DOHH2 (cell line): Measurements from ENCODE around the gene CCKAR.

Source experiments
- H3F3A ChIP-seq: fragments of 200-600 bp; sonication (generic), shearing (Covaris generic); 2 replicates; pipeline ENCODE4 v1.6.0; 2016; ENCODE audit warnings: antibody characterized with exemption, mild to moderate bottlenecking; ENCODE audit not compliant: control insufficient read depth, insufficient read depth
- H3K27ac ChIP-seq: fragments of 200-600 bp; sonication (generic); 2 replicates; pipeline ENCODE4 v1.5.1; 2014; ENCODE audit warnings: low read depth, mild to moderate bottlenecking, low read length, moderate library complexity
- H3K27me3 ChIP-seq: fragments of 200-600 bp; sonication (generic); 2 replicates; pipeline ENCODE4 v1.6.1; 2014; ENCODE audit warnings: mild to moderate bottlenecking, low read length, mixed read lengths; ENCODE audit not compliant: control insufficient read depth
- H3K36me3 ChIP-seq: fragments of 200-600 bp; sonication (generic); 2 replicates; pipeline ENCODE4 v1.6.1; 2014; ENCODE audit warnings: mild to moderate bottlenecking, low read length, moderate library complexity, mixed read lengths; ENCODE audit not compliant: control insufficient read depth
- H3K4me1 ChIP-seq: fragments of 200-600 bp; sonication (generic); 2 replicates; pipeline ENCODE4 v1.6.1; 2014; ENCODE audit warnings: mild to moderate bottlenecking, low read length, mixed read lengths; ENCODE audit not compliant: control insufficient read depth
- H3K4me2 ChIP-seq: fragments of 200-600 bp; sonication (generic); 2 replicates; pipeline ENCODE4 v1.6.0; 2014; ENCODE audit warnings: mild to moderate bottlenecking, low read length, moderate library complexity
- H3K4me3 ChIP-seq: fragments of 200-600 bp; sonication (generic); 2 replicates; pipeline ENCODE4 v1.5.1; 2014; ENCODE audit warnings: mild to moderate bottlenecking, low read length, mixed read lengths
- H3K79me2 ChIP-seq: fragments of 200-600 bp; sonication (generic); 2 replicates; pipeline ENCODE4 v1.6.1; 2014; ENCODE audit warnings: mild to moderate bottlenecking, low read length, mixed read lengths; ENCODE audit not compliant: control insufficient read depth
- H3K9me2 ChIP-seq: fragments of 200-600 bp; sonication (generic); replicated peaks from 2 replicates; pipeline ENCODE4 v1.6.1; 2014; ENCODE audit warnings: mild to moderate bottlenecking, low read length, mixed read lengths; ENCODE audit not compliant: control insufficient read depth
- H3K9me3 ChIP-seq: fragments of 200-600 bp; sonication (generic); 2 replicates; pipeline ENCODE4 v1.6.1; 2014; ENCODE audit warnings: antibody characterized with exemption, low read length, mixed read lengths; ENCODE audit not compliant: control insufficient read depth, insufficient read depth
- H4K20me1 ChIP-seq: fragments of 200-600 bp; sonication (generic); 2 replicates; pipeline ENCODE4 v1.6.0; 2014; ENCODE audit warnings: low read depth, mild to moderate bottlenecking, antibody characterized with exemption, low read length, moderate library complexity; ENCODE audit not compliant: control insufficient read depth, insufficient read depth
- EZH2phosphoT487 ChIP-seq: fragments of 200-600 bp; sonication (generic); IDR thresholded peaks from 2 replicates; pipeline ENCODE4 v1.6.1; 2017; ENCODE audit warnings: borderline replicate concordance, mild to moderate bottlenecking, antibody characterized with exemption, low read length, moderate library complexity, mixed read lengths
- TF ChIP-seq, protein P1 (sequence below): fragments of 200-600 bp; sonication (generic); IDR thresholded peaks from one replicate; pipeline ENCODE4 v1.5.1; 2014; ENCODE audit warnings: antibody characterized with exemption, mild to moderate bottlenecking, low read depth, low read length; ENCODE audit not compliant: poor library complexity, severe bottlenecking

The CCKAR gene, protein sequence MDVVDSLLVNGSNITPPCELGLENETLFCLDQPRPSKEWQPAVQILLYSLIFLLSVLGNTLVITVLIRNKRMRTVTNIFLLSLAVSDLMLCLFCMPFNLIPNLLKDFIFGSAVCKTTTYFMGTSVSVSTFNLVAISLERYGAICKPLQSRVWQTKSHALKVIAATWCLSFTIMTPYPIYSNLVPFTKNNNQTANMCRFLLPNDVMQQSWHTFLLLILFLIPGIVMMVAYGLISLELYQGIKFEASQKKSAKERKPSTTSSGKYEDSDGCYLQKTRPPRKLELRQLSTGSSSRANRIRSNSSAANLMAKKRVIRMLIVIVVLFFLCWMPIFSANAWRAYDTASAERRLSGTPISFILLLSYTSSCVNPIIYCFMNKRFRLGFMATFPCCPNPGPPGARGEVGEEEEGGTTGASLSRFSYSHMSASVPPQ

DNA sequence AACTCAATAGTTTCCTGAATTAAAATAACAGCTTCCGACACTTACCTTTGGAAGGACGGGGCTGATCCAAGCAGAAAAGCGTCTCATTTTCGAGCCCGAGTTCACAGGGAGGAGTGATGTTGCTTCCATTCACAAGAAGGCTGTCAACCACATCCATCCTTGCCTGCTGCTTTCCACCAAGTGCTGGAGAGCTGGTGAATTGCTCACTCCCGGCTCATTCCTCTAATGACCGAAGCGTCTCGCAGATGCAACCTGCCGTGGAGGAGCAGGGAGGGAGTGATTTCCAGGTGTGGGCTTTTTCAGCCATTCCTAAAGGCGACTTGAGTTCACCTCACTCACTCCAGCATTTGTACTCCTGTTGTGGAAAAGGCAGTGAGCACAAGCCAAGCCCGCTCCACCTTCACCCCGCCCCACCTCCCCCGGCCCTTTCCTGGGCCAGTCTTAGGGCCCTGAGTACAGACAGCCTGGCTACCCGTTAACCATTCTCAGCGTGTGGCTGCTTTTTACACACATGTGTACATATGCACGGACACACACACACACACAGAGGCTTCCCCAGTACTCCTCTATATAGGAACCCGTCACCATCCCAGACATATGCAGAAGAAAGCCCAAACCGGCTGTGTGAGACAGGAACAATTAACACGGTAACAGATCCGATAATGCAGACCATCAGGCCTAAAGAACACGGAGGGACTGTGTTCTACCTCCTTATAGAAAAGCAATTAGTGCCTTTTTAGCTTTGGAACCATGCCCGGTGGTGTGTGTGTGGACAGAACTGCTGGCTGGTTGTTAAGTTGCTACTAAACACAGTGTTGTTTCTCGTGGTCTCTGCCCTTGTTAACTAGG lies at the start of gene CCKAR:
Gene CCKAR (minus strand): TSS at position 374 of the 849 bp plus-strand sequence. CDS start 217 bp downstream, at position 157.
- H3K27me3 ChIP-seq = no peaks in the 10 kb centered on the region
- no peaks in the 10 kb centered on the region for H3K36me3 ChIP-seq
- no peaks in the 10 kb centered on the region for H3K79me2 ChIP-seq
- H3K4me1 ChIP-seq = no peaks in the 10 kb centered on the region
- TF ChIP-seq, protein P1, sequence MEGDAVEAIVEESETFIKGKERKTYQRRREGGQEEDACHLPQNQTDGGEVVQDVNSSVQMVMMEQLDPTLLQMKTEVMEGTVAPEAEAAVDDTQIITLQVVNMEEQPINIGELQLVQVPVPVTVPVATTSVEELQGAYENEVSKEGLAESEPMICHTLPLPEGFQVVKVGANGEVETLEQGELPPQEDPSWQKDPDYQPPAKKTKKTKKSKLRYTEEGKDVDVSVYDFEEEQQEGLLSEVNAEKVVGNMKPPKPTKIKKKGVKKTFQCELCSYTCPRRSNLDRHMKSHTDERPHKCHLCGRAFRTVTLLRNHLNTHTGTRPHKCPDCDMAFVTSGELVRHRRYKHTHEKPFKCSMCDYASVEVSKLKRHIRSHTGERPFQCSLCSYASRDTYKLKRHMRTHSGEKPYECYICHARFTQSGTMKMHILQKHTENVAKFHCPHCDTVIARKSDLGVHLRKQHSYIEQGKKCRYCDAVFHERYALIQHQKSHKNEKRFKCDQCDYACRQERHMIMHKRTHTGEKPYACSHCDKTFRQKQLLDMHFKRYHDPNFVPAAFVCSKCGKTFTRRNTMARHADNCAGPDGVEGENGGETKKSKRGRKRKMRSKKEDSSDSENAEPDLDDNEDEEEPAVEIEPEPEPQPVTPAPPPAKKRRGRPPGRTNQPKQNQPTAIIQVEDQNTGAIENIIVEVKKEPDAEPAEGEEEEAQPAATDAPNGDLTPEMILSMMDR = no peak
- TF ChIP-seq EZH2phosphoT487 = no peak
- H3K4me3 ChIP-seq = no peak within 1 kb of the TSS
- H4K20me1 ChIP-seq = no peaks in the 10 kb centered on the region
- H3K27ac ChIP-seq = no peak within 1 kb of the TSS
- no peak within 1 kb of the TSS for H3K4me2 ChIP-seq
- H3K9me2 ChIP-seq = no peaks in the 10 kb centered on the region
- no peaks in the 10 kb centered on the region for H3K9me3 ChIP-seq
- no peaks in the 10 kb centered on the region for H3F3A ChIP-seq

DNA sequence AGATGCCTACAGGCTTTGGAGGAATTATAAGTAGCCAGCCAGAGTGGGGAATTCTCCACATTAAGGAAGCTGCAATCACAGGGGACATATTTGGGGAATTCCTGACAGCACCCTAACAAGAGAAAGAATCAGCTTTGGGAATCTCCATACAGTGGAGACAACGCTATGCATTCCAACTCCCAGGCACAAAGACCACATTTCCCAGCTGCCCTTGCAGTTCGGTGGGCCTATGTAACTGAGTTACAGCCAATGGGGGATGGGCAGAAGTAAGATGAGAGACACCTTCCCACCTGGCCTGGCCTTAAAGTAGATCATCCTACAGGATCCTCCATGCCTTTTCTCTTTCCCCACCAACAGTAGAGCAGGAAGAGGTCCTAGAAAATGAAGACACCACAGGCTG lies 43.4 kb upstream of the CCKAR start:
- H3K27ac ChIP-seq = no peak overlapping the region
- H3K9me2 ChIP-seq = no peaks in the 10 kb centered on the region
- no peaks in the 10 kb centered on the region for H3K36me3 ChIP-seq
- H4K20me1 ChIP-seq = no peaks in the 10 kb centered on the region
- no peaks in the 10 kb centered on the region for H3K79me2 ChIP-seq
- no peak overlapping the region for H3K4me3 ChIP-seq
- H3K27me3 ChIP-seq = no peaks in the 10 kb centered on the region
- no peaks in the 10 kb centered on the region for H3K9me3 ChIP-seq
- no peaks in the 10 kb centered on the region for H3K4me1 ChIP-seq
- H3F3A ChIP-seq = no peaks in the 10 kb centered on the region
- TF ChIP-seq, protein P1 = no peak
- TF ChIP-seq EZH2phosphoT487 = no peak
- H3K4me2 ChIP-seq = no peak overlapping the region

DNA sequence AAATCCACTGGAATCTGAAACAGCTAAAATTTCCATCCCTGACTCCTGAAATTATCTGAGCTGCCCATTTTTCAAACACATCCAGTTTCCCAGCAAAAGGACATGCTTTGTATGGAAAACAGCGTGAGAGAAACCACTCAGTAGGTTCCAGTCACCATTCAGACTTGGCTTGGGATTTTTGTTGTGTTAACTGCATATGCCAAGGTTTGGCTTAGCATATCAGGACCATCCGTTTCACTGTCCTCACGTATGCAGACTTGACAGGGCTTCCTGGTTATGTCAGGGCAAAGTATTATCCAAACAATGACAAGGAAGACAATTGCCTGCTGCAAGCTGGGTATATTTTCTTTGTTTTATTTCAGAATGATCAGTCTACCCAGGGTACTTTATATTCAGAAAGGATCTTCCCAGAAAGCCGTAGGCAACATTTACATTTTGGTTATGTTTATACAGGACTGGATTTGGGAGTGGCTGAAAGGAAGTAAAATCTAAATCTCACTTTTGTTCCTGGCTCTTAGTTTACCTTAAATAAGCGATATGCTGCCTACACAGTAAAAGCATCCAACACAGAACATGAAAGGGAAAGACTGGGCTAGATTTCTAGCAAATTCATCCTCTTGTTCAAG lies 41.3 kb upstream of the CCKAR start:
- H4K20me1 ChIP-seq = no peaks in the 10 kb centered on the region
- H3K4me2 ChIP-seq = no peak overlapping the region
- no peaks in the 10 kb centered on the region for H3K9me3 ChIP-seq
- H3K4me1 ChIP-seq = no peaks in the 10 kb centered on the region
- no peaks in the 10 kb centered on the region for H3K9me2 ChIP-seq
- H3K79me2 ChIP-seq = no peaks in the 10 kb centered on the region
- no peaks in the 10 kb centered on the region for H3F3A ChIP-seq
- H3K27me3 ChIP-seq = no peaks in the 10 kb centered on the region
- no peak overlapping the region for H3K4me3 ChIP-seq
- H3K36me3 ChIP-seq = no peaks in the 10 kb centered on the region
- TF ChIP-seq, protein P1 = no peak
- no peak for TF ChIP-seq EZH2phosphoT487
- no peak overlapping the region for H3K27ac ChIP-seq
